ENCODE measurements around the gene MAFB.

DNA sequence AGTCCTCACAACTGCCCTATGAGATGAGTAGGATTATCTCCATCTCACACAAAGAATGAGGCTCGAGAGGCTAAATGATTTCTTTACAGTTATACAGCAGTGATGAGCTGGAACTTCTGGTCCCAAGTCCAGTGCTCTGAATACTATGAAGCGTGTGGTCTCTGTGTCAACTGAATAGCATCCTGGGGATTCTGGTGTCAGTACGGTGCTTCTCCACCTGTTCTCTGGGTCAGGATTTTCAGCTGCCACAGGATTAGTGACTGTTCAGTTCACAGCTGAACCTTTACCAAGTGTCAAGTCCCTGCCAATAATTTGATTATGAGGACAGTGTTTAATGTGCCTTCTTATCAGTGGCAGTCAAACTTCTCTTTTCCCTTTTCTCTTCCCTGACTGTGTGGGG, 5.2 kb upstream of the MAFB start:
- TF ChIP-seq, protein P1, sequence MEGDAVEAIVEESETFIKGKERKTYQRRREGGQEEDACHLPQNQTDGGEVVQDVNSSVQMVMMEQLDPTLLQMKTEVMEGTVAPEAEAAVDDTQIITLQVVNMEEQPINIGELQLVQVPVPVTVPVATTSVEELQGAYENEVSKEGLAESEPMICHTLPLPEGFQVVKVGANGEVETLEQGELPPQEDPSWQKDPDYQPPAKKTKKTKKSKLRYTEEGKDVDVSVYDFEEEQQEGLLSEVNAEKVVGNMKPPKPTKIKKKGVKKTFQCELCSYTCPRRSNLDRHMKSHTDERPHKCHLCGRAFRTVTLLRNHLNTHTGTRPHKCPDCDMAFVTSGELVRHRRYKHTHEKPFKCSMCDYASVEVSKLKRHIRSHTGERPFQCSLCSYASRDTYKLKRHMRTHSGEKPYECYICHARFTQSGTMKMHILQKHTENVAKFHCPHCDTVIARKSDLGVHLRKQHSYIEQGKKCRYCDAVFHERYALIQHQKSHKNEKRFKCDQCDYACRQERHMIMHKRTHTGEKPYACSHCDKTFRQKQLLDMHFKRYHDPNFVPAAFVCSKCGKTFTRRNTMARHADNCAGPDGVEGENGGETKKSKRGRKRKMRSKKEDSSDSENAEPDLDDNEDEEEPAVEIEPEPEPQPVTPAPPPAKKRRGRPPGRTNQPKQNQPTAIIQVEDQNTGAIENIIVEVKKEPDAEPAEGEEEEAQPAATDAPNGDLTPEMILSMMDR (IDR thresholded peaks at IDR 0.05), result no peak
- no peak for TF ChIP-seq POLR2AphosphoS5 (IDR thresholded peaks at IDR 0.05)
